ENCODE measurements around the gene RASGEF1C.

GRCh38 chr5:180077594-180078284 lies 131.3 kb downstream of the RASGEF1C start:
- no peak for TF ChIP-seq CTCF (IDR thresholded peaks at IDR 0.05)
- TF ChIP-seq POLR2AphosphoS5 (IDR thresholded peaks at IDR 0.05): no peak

Measured in prostate gland (tissue), 2 donors.